ENCODE results near the gene ISCA2.
"Not testable (repeated sequence)": the region's sequence is repeated elsewhere in the genome, so short reads cannot be mapped to it uniquely, and the experiment has no call there.

The ISCA2 gene

DNA sequence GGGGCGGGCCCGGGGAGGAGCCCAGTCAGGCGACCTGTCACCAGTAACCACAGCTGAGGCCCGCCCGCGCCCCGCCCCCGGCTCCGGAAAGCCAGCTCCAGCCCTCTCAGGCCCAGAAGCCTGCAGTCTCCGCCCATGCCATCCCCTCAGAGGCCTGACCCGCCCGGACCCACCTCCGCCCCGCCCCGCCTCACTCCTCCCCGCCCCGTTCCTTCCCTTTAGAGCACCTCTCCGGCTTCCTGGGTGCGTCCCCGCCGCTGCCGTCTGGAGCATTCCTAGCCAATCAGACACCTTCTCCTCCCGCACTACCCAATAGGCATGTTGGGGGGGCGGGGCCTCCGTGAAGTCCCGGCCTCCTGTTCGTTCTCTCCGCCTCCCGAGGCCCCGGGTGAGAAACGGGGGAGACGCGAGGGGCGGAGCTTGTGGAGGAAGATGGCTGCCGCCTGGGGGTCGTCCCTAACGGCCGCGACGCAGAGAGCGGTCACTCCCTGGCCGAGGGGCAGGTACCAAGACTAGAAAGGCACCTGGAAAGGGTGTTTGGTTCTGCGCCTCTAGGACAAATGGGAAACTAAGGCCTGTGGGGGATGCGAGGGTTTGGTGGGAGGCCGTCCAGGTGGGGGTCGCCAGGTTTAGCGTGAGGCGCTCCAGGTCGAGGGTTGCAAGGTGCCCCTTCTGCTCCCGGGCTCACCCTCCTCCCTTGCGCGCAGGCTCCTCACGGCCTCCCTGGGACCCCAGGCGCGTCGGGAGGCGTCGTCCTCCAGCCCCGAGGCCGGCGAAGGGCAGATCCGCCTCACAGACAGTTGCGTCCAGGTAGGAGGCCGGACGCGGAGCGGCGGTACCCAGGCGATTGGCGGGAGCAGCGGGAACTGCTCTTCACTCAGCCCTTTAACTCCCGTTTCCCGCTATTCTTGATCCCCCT is at the start of gene ISCA2:
Gene ISCA2 (plus strand): TSS at position 423 of the 919 bp plus-strand sequence. CDS start 10 bp downstream, at position 433.
- peak; percentile 99 for DNase-seq (ENCODE audit: low read depth)

GRCh38 chr14:74444866-74445265 is 48.7 kb upstream of the ISCA2 start:
- no peak for DNase-seq (ENCODE audit: low read depth)

DNA sequence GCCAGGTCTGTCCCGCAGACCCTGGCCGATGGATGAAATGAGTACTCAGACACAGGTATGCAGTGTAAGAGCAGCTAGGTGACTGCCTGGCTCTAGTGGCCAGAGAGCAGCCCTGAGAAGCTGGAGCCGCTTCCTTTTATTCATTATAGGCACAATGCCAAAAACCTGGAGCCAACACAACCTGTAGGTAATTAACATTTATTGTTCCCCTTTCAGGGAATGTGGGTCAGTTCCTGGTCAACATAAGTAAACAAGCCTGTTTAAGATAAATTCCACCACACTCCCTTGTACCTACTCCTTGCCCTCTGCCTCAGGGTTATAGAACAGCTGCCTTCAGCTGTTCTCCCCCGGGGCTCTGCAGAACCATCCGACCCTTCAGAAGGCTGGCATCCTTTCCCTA is 39.2 kb upstream of the ISCA2 start:
- DNase-seq (ENCODE audit: low read depth) = not testable (repeated sequence)

DNA sequence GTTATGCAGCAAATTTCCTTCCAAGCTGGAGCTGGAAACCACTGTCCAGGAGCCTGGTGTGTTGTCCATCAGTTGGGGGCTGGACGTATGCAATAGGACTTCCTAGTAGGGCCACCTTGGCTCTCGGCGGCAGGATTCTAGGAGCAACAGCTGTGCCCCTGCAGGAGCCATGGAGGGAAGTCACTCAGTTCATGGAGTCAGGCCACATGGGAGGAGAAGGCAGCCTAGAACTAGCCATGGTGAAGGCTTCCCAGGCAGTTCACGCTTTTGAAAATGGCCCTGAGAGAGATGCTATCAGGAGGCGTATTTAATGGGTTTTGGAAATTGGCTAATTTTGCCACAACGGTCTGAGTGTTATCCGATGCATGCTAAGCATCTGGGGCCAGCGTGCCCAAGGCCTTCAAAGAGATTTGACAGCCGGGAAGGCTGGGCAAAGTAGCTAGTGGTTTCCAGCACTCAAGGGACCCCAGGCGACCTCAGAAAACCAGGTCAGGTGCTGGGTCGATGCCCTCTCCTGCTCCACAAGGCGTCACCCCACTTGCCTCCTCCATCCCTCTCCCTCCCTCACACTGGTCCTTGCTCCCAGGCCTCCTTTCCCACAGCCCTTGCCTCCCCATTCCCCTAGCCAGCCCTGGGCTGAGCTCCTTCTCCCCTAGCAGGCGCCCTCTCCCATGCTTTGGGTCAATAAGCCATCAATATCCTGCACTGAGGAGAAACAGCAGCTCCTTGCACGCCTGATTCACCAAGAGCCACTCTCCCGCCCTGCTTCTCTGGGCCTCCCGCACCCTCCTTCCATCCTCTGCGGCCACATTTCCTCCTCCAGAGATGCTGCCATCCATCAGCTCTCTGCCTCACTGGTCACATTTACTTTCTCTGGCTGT is 36.6 kb upstream of the ISCA2 start:
- no peak for DNase-seq (ENCODE audit: low read depth)

GRCh38 chr14:74457565-74457895 is 36.0 kb upstream of the ISCA2 start:
- no peak for DNase-seq (ENCODE audit: low read depth)

DNA sequence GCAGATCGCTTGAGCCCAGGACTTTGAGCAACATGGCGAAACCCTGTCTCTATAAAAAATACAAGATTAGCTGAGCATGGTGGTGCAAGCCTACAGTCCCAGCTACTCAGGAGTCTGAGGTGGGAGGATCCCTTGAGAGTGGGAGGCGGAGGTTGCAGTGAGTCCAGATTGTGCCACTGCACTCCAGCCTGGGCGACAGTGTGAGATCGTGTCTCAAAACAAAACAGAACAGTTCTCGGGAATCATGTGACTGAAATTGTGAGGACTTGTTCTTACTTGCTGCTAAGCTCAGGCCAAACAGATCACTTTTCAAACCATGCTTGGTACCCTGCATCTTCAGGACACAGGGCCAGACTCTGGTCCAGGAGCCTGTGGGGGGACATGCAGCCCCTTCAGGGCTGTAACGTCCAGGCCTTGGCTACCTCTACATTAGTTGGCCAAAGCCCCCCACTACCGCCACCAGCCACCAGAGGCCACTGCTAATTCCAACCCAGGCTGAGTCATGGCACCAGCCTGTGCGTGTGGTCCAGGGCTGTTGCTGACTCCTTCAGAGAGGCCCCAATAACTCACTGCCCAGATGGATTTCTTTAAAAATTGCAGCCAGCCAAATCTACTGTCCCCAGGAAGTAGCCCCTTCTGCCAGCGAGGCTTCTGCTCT is 34.1 kb upstream of the ISCA2 start:
- peak; percentile 11 for DNase-seq (ENCODE audit: low read depth)

- no peak for DNase-seq (ENCODE audit: low read depth)
These were observed 33.6 kb upstream of the ISCA2 start for GRCh38 chr14:74459976-74460375.

GRCh38 chr14:74462993-74463392 is 30.6 kb upstream of the ISCA2 start:
- DNase-seq (ENCODE audit: low read depth) = no peak

GRCh38 chr14:74463697-74464096 is 29.9 kb upstream of the ISCA2 start:
- no peak for DNase-seq (ENCODE audit: low read depth)

- no peak for DNase-seq (ENCODE audit: low read depth)
These were observed 28.8 kb upstream of the ISCA2 start for GRCh38 chr14:74464785-74465184.

DNA sequence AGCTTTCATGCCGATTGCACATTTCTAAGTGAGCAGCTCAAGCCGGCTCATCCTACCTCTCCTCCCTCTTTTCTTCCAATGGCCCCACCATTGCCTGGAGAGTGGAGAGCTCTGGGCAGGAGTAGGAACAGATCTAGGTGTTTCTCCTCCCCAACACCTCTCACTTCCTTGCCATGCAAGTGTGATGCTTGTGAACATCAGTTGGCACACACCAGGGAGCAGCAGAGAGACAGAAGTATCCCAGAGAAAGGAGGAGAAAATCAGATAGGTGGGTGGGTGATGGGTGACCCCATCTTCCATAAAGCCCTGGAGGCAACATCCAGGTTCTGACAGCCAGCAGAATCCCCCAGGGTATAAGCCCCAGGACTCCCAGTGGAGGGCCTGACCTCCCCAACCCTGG is 28.2 kb upstream of the ISCA2 start:
- no peak for DNase-seq (ENCODE audit: low read depth)

- DNase-seq (ENCODE audit: low read depth) = no peak
These were observed 25.1 kb upstream of the ISCA2 start for GRCh38 chr14:74468513-74468912.

DNA sequence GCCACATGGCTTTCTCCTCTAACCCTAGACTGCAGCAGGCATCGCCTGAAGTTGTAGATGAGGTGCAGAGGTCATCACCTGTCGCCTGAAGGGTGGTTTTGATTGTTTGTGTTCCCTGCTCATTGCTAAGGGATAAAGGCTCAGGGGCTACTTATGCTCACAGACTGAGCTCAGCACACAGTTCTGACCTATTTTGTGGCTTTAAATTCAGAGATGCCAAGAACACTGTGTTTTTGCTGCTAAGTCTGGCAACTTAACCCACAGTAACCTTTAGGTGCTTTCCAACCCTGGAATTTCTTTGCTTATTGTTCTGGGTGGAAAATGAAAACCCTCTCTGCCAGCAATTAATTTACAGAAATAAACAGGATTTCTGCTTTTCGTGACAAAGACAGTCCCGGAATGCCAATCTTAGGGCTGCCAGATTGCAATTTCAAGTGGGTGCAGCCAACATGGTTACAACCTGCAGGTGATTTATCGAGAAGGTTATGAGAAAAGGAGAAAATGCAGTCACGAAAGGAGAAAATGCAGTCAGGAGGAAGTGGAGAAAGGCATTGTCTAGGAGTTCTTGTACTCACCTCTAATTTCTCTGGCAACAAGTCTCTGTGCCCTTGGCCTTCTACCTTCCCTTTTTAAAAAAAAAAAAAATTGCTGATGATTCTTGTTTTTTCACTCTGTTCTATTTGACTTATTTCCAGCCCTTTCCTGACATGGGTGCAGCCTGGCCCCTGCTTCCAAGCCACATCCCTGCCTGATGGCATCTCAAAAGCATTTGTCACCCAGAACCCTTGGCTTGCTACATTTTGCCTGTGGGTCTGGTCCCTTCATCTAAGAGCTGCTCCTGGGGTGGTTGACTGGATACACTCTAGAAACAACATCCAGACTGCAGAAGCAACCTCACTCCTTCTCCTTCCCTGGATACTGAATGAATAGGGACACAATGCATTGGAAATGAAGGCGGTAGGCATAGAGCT is 23.7 kb upstream of the ISCA2 start:
- no peak for DNase-seq (ENCODE audit: low read depth)

DNA sequence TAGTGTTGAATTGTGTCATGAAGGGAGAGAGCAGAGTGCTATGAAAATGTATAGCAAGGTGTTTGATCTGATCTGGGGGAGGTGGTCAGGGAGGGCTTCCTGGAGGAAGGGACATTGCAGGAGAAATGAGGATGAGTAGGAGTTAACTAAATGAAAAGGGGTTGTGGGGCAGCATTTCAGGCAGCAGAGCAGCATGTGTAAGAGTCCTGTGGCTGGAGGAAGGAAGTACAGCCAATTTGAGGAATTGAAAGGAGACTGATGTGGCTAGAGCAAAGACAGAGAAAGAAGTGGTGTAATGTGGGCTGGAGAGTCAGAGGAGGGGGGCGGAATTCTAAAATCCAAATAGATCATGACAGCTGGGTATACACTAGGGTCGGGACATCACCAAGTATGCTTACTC is 21.0 kb upstream of the ISCA2 start:
- DNase-seq (ENCODE audit: low read depth) = no peak

DNA sequence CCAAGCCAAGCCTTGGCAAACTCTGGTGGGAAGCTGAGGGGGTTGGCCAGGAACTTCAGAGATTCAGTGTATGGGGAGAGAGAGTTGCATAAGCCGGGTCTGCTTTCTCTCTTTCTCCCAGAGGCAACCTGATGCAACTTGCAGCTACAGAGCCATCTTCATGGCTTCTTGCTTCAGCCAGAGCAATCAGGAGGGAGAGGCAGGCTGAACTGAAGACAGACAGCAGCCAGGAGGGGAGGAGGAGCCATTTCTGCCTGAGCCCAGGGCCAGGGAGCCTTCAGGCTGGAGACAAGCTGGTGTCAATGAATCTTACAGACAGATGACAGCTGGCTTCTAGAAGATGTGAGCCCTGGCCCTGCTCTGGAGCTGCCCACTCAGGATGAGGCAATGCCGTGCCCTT is 19.2 kb upstream of the ISCA2 start:
- DNase-seq (ENCODE audit: low read depth) = no peak

- DNase-seq (ENCODE audit: low read depth) = no peak
These were observed 17.9 kb upstream of the ISCA2 start for GRCh38 chr14:74475678-74476077.

DNA sequence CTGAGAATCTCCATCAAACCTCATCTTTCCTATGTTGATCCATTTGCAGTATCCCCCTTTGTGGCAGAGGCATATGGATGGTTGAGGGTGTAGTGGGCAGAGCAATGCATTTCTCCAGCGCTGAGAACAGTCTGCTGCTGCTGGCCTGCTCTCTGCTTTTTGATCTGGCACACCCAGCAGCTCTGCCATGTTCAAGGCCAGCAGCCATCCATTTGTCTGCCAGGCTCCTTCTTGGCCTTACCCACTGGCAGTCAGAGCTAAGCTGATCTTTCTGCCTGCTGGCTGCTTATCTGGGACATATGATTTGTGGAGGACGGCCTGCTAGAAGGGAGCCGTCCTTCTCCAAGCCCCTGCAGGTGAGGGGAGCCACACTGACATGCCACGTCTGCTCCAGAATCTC is 17.5 kb upstream of the ISCA2 start:
- DNase-seq (ENCODE audit: low read depth) = no peak

- DNase-seq (ENCODE audit: low read depth) = no peak
These were observed 17.0 kb upstream of the ISCA2 start for GRCh38 chr14:74476607-74477006.

DNA sequence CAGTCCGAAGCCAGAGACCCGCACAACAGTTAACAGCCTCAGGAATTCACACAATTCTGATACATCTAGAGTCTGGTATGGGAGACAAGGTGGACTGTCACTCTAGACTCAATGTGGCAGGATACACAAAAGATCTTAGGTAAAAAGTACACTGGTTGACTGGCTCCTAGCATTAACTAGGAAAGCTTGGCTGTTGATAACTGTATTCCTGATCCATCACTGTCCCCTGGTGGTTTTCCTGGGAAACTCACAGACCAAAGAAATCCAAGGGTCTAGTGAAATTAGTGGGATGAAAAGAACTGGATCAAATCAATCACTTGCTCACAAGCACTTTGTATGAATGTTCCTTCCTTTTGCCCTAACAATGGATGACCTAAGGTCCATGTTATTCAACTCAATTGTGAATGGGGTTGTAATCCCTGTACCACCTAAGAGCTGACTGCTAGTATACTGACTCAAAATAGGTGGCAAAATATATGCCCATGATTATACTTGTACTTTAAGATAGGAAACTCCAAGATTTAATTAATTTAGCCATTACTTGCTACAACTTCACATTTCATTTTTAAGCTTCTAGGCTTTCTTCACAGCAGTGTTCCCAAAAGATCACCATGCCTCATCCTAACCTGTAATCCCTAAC is 14.4 kb upstream of the ISCA2 start:
- no peak for DNase-seq (ENCODE audit: low read depth)

GRCh38 chr14:74480046-74480445 is 13.5 kb upstream of the ISCA2 start:
- DNase-seq (ENCODE audit: low read depth) = no peak

DNA sequence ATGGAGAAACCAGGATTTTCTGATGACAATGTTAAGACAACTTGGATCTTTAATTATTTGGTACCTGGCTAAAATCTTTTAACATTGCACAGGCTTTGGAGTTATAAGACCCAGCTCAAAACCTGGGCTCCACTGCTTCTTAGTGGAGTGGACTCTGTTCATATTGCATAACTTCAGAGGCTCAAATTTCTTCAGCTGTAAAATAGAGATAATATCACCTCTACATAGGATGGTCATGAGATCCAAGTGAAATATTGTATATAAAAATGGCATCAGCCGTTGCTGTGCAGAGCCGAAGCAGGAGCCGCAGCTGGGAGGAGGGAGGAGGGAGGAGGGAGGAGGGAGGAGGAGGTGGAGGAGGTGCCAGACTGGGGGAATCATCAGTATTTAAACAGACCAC is 11.0 kb upstream of the ISCA2 start:
- no peak for DNase-seq (ENCODE audit: low read depth)

All from activated T-cell treated with anti-CD3 and anti-CD28 coated beads for 1 hour (primary cell).